Measurements from ENCODE around the gene CORO2B.

DNA sequence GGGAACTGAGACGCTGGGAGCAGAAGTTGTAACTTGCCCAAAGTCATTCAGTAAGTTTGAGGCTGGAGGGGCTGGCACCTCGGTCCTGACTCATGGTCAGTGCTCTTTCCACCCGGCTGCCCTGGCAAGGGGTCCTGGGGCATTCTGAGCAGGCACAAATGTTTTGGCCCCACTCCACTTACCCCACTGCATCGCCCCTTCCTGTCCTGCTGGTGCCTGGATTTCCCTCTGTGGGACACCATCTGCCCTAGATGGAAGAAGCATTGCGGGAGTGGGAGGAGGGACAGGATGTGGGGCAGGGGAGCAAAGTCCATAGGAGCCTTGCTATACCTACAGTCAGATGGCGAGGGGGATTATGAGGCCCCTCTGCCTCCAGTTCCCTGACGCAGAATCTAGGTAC is 4.5 kb downstream of the CORO2B start:
- TF ChIP-seq POLR2AphosphoS5 (IDR thresholded peaks at IDR 0.05): no peak
- no peak for TF ChIP-seq EP300 (IDR thresholded peaks at IDR 0.05)
- TF ChIP-seq, protein P1, sequence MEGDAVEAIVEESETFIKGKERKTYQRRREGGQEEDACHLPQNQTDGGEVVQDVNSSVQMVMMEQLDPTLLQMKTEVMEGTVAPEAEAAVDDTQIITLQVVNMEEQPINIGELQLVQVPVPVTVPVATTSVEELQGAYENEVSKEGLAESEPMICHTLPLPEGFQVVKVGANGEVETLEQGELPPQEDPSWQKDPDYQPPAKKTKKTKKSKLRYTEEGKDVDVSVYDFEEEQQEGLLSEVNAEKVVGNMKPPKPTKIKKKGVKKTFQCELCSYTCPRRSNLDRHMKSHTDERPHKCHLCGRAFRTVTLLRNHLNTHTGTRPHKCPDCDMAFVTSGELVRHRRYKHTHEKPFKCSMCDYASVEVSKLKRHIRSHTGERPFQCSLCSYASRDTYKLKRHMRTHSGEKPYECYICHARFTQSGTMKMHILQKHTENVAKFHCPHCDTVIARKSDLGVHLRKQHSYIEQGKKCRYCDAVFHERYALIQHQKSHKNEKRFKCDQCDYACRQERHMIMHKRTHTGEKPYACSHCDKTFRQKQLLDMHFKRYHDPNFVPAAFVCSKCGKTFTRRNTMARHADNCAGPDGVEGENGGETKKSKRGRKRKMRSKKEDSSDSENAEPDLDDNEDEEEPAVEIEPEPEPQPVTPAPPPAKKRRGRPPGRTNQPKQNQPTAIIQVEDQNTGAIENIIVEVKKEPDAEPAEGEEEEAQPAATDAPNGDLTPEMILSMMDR (IDR thresholded peaks at IDR 0.05): no peak
- TF ChIP-seq POLR2A (IDR thresholded peaks at IDR 0.05): no peak
